NT2/D1 (cell line): ENCODE measurements around the gene CACNA1A.

Source experiments
- SUZ12 ChIP-seq: IDR thresholded peaks from 2 replicates; pipeline ENCODE4 v1.6.1; 2011; ENCODE audit not compliant: insufficient read length, insufficient read depth; ENCODE audit errors: extremely low read depth
- YY1 ChIP-seq: IDR thresholded peaks from 2 replicates; pipeline ENCODE4 v1.6.1; 2011; ENCODE audit not compliant: insufficient read length, insufficient read depth
- ZNF274 ChIP-seq: IDR thresholded peaks from 2 replicates; pipeline ENCODE4 v1.6.1; 2011; ENCODE audit warnings: mild to moderate bottlenecking, low read depth, low read length

DNA sequence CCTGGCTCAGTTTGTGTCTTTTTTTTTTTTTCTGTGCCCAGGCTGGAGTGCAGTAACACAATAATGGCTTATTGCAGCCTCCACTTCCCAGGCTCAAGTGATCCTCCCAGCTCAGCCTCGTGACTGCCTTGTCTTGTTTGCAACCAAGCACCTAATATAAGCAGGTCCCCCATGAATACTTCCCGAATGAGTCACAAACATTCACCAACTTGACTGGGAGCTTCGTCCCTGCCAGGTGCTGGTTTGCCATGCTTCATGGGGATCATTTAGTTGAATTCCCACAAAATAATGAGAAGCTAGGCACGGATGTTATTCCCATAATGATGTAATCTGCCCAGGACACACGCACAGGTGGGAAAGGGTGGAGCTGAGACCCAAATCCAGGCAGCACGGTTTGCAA is 176.5 kb downstream of the CACNA1A start:
- no peak for TF ChIP-seq YY1
- no peak for TF ChIP-seq ZNF274
- no peak for TF ChIP-seq SUZ12
